ENCODE results near the gene OR1K1. TPM values are rescaled to one million over a fixed set of nuclear protein-coding genes. Genes with fewer than 3 reads are reported as not detected.

Gene OR1K1
- total RNA-seq, 1 donor from 2014 or later: not detected

- no peak overlapping the region for H3K27ac Mint-ChIP-seq (ENCODE audit: unreplicated experiment)
- H3K9me3 Mint-ChIP-seq (ENCODE audit: unreplicated experiment): no peaks in the 10 kb centered on the region
- TF ChIP-seq CTCF (IDR thresholded peaks at IDR 0.05; ENCODE audit: partially characterized antibody, unreplicated experiment): peak; percentile 78
- H3K36me3 Mint-ChIP-seq (ENCODE audit: unreplicated experiment): peaks cover 5% of the 10 kb centered on the region
- H3K27me3 Mint-ChIP-seq (ENCODE audit: unreplicated experiment): no peaks in the 10 kb centered on the region
- DNase-seq: peak; percentile 79
- H3K4me1 Mint-ChIP-seq (ENCODE audit: low read depth, unreplicated experiment): peaks cover 4% of the 10 kb centered on the region
- H3K4me3 Mint-ChIP-seq (ENCODE audit: unreplicated experiment): no peak overlapping the region
These were observed 10.5 kb downstream of the OR1K1 start for GRCh38 chr9:122810306-122810946.

GRCh38 chr9:122812736-122813135 lies 12.8 kb downstream of the OR1K1 start:
- H3K4me3 Mint-ChIP-seq (ENCODE audit: unreplicated experiment): no peak overlapping the region
- no peaks in the 10 kb centered on the region for H3K36me3 Mint-ChIP-seq (ENCODE audit: unreplicated experiment)
- H3K9me3 Mint-ChIP-seq (ENCODE audit: unreplicated experiment): no peaks in the 10 kb centered on the region
- H3K4me1 Mint-ChIP-seq (ENCODE audit: low read depth, unreplicated experiment): peaks cover 4% of the 10 kb centered on the region
- no peak overlapping the region for H3K27ac Mint-ChIP-seq (ENCODE audit: unreplicated experiment)
- H3K27me3 Mint-ChIP-seq (ENCODE audit: unreplicated experiment): no peaks in the 10 kb centered on the region
- TF ChIP-seq CTCF (IDR thresholded peaks at IDR 0.05; ENCODE audit: partially characterized antibody, unreplicated experiment): no peak
- DNase-seq: no peak

- Mint-ChIP-seq H3K9me3 (ENCODE audit: unreplicated experiment) (no peaks in the 10 kb centered on the region), H3K27ac (ENCODE audit: unreplicated experiment) (no peak overlapping the region), H3K4me1 (ENCODE audit: low read depth, unreplicated experiment) (peaks cover 4% of the 10 kb centered on the region)
These were observed 14.6 kb downstream of the OR1K1 start for GRCh38 chr9:122814545-122814944.

GRCh38 chr9:122815544-122815943 lies 15.6 kb downstream of the OR1K1 start:
- Mint-ChIP-seq H3K9me3 (ENCODE audit: unreplicated experiment) (no peaks in the 10 kb centered on the region), H3K27ac (ENCODE audit: unreplicated experiment) (no peak overlapping the region)
- TF ChIP-seq CTCF (IDR thresholded peaks at IDR 0.05; ENCODE audit: partially characterized antibody, unreplicated experiment): no peak

More at GRCh38 chr9:122814545-122814944, 14.6 kb downstream of the OR1K1 start:
- Mint-ChIP-seq H3K36me3 (ENCODE audit: unreplicated experiment) (no peaks in the 10 kb centered on the region), H3K4me3 (ENCODE audit: unreplicated experiment) (no peak overlapping the region), H3K27me3 (ENCODE audit: unreplicated experiment) (no peaks in the 10 kb centered on the region)
- no peak for TF ChIP-seq CTCF (IDR thresholded peaks at IDR 0.05; ENCODE audit: partially characterized antibody, unreplicated experiment)
- DNase-seq: no peak

GRCh38 chr9:122816163-122816867 lies 16.4 kb downstream of the OR1K1 start:
- no peak overlapping the region for H3K4me3 Mint-ChIP-seq (ENCODE audit: unreplicated experiment)
- H3K4me1 Mint-ChIP-seq (ENCODE audit: low read depth, unreplicated experiment): peaks cover 16% of the 10 kb centered on the region
- no peaks in the 10 kb centered on the region for H3K36me3 Mint-ChIP-seq (ENCODE audit: unreplicated experiment)
- H3K27ac Mint-ChIP-seq (ENCODE audit: unreplicated experiment): no peak overlapping the region
- no peaks in the 10 kb centered on the region for H3K9me3 Mint-ChIP-seq (ENCODE audit: unreplicated experiment)
- no peak for TF ChIP-seq CTCF (IDR thresholded peaks at IDR 0.05; ENCODE audit: partially characterized antibody, unreplicated experiment)
- DNase-seq: no peak
- no peaks in the 10 kb centered on the region for H3K27me3 Mint-ChIP-seq (ENCODE audit: unreplicated experiment)

More at GRCh38 chr9:122815544-122815943, 15.6 kb downstream of the OR1K1 start:
- no peaks in the 10 kb centered on the region for H3K27me3 Mint-ChIP-seq (ENCODE audit: unreplicated experiment)
- peaks cover 12% of the 10 kb centered on the region for H3K4me1 Mint-ChIP-seq (ENCODE audit: low read depth, unreplicated experiment)
- H3K36me3 Mint-ChIP-seq (ENCODE audit: unreplicated experiment): no peaks in the 10 kb centered on the region
- DNase-seq: no peak
- H3K4me3 Mint-ChIP-seq (ENCODE audit: unreplicated experiment): no peak overlapping the region

Measured in glutamatergic neuron (in vitro differentiated cells).